Body of pancreas (tissue), 4 donors: ENCODE data around the gene SMIM9.

Experiments used
- POLR2A ChIP-seq, 3 donors: fragments of 450-650 bp; IDR thresholded peaks; one replicate each; pipeline ENCODE4 v1.6.1; 2016; ENCODE audit warnings: antibody characterized with exemption in 3 of 3, mild to moderate bottlenecking in 2 of 3
- TF ChIP-seq, protein P1 (sequence below), 7 experiments: fragments of 450-650 bp in 4 of 7; fragments of 200-600 bp in 3 of 7; sonication (generic) in 3 of 7; IDR thresholded peaks; one replicate each; pipeline ENCODE4 v1.5.1; 2016 to 2019; ENCODE audit warnings: antibody characterized with exemption in 7 of 7

DNA sequence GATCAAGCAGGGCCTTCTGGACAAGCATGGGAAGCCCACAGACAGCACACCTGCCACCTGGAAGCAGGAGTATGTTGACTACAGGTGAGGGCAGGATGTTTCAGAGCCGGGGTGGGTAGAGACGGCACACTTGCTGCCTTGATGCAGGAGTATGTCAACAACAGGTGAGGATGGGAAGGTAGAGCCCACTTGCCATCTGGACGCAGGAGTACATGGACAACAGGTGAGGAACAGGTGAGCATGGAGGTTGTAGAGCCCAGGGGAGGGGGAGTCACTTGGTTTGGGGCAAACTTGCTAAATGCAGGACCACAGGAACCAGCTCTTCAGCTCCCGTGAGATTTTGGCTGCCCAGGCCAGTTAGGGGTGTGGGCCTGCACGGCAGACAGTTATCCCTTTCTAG is 59.8 kb downstream of the SMIM9 start:
- TF ChIP-seq, protein P1, sequence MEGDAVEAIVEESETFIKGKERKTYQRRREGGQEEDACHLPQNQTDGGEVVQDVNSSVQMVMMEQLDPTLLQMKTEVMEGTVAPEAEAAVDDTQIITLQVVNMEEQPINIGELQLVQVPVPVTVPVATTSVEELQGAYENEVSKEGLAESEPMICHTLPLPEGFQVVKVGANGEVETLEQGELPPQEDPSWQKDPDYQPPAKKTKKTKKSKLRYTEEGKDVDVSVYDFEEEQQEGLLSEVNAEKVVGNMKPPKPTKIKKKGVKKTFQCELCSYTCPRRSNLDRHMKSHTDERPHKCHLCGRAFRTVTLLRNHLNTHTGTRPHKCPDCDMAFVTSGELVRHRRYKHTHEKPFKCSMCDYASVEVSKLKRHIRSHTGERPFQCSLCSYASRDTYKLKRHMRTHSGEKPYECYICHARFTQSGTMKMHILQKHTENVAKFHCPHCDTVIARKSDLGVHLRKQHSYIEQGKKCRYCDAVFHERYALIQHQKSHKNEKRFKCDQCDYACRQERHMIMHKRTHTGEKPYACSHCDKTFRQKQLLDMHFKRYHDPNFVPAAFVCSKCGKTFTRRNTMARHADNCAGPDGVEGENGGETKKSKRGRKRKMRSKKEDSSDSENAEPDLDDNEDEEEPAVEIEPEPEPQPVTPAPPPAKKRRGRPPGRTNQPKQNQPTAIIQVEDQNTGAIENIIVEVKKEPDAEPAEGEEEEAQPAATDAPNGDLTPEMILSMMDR (IDR thresholded peaks at IDR 0.05) = no peak
- no peak for TF ChIP-seq POLR2A (IDR thresholded peaks at IDR 0.05)
